HUES6 (cell line): Measurements from ENCODE around the gene AURKAIP1.

Experiments
- H3K27ac ChIP-seq: 2 replicates; pipeline ENCODE4 v1.7.0; 2013; ENCODE audit warnings: low read depth, mild to moderate bottlenecking, low read length, inconsistent platforms
- H3K27me3 ChIP-seq: 2 replicates; pipeline ENCODE4 v1.6.1; 2013; ENCODE audit warnings: low read length; ENCODE audit not compliant: control insufficient read depth, insufficient read depth
- H3K36me3 ChIP-seq: 2 replicates; pipeline ENCODE4 v1.6.1; 2013; ENCODE audit warnings: low read length; ENCODE audit not compliant: control insufficient read depth, insufficient read depth
- H3K4me1 ChIP-seq: 2 replicates; pipeline ENCODE4 v1.6.1; 2013; ENCODE audit warnings: low read length; ENCODE audit not compliant: control insufficient read depth, insufficient read depth
- H3K4me3 ChIP-seq: 2 replicates; pipeline ENCODE4 v1.5.1; 2013; ENCODE audit warnings: low read depth, low read length
- H3K9ac ChIP-seq: one replicate; pipeline ENCODE4 v1.6.1; 2013; ENCODE audit warnings: mild to moderate bottlenecking, low read length
- H3K9me3 ChIP-seq: 2 replicates; pipeline ENCODE4 v1.6.1; 2013; ENCODE audit warnings: low read depth, low read length; ENCODE audit not compliant: control insufficient read depth, insufficient read depth

Gene AURKAIP1

GRCh38 chr1:1351511-1352427, 23.2 kb downstream of the AURKAIP1 start:
- no peaks in the 10 kb centered on the region for H3K36me3 ChIP-seq
- H3K4me1 ChIP-seq: peaks cover 43% of the 10 kb centered on the region
- peak overlapping the region; percentile 42 for H3K9ac ChIP-seq
- H3K9me3 ChIP-seq: no peaks in the 10 kb centered on the region
- H3K27me3 ChIP-seq: peaks cover 31% of the 10 kb centered on the region
- peak overlapping the region; percentile 48 for H3K4me3 ChIP-seq
- H3K27ac ChIP-seq: no peak overlapping the region

GRCh38 chr1:1349256-1350012, 25.6 kb downstream of the AURKAIP1 start, which contains the start of gene DVL1:
Gene DVL1 (minus strand): TSS chr1:1349418. CDS start chr1:1349065, 353 bp downstream.
- peak within 1 kb of the TSS; percentile 80; the same call in 1 of the 2 replicates for H3K27ac ChIP-seq
- H3K4me3 ChIP-seq: peak within 1 kb of the TSS; percentile 87
- H3K36me3 ChIP-seq: 0 out of 2 replicates have a peak, but pooled peaks cover 3% of the 10 kb centered on the region
- no peaks in the 10 kb centered on the region for H3K9me3 ChIP-seq
- H3K27me3 ChIP-seq: peaks cover 20% of the 10 kb centered on the region
- H3K4me1 ChIP-seq: peaks cover 39% of the 10 kb centered on the region
- peak within 1 kb of the TSS; percentile 84 for H3K9ac ChIP-seq

- Histone ChIP-seq H3K4me1 (peaks cover 32% of the 10 kb centered on the region), H3K27ac (no peak overlapping the region), H3K4me3 (peak overlapping the region; percentile 77), H3K9ac (peak overlapping the region; percentile 72), H3K36me3 (0 out of 2 replicates have a peak, but pooled peaks cover 3% of the 10 kb centered on the region), H3K27me3 (peaks cover 12% of the 10 kb centered on the region), H3K9me3 (no peaks in the 10 kb centered on the region)
Observed at GRCh38 chr1:1348420-1349255, 26.4 kb downstream of the AURKAIP1 start.

GRCh38 chr1:1347663-1348419, 27.2 kb downstream of the AURKAIP1 start:
- peaks cover 25% of the 10 kb centered on the region for H3K4me1 ChIP-seq
- 0 out of 2 replicates have a peak, but pooled peaks cover 3% of the 10 kb centered on the region for H3K36me3 ChIP-seq
- peaks cover 4% of the 10 kb centered on the region; the same call in 1 of the 2 replicates for H3K27me3 ChIP-seq
- H3K4me3 ChIP-seq: peak overlapping the region; percentile 77
- no peak overlapping the region for H3K27ac ChIP-seq
- no peaks in the 10 kb centered on the region for H3K9me3 ChIP-seq
- peak overlapping the region; percentile 72 for H3K9ac ChIP-seq

GRCh38 chr1:1347026-1347595, 27.9 kb downstream of the AURKAIP1 start:
- H3K4me1 ChIP-seq: peaks cover 19% of the 10 kb centered on the region
- no peak overlapping the region for H3K9ac ChIP-seq
- no peaks in the 10 kb centered on the region; the same call in 1 of the 2 replicates for H3K27me3 ChIP-seq
- H3K27ac ChIP-seq: no peak overlapping the region
- H3K36me3 ChIP-seq: 0 out of 2 replicates have a peak, but pooled peaks cover 3% of the 10 kb centered on the region
- H3K4me3 ChIP-seq: peak overlapping the region; percentile 77
- no peaks in the 10 kb centered on the region for H3K9me3 ChIP-seq

- Histone ChIP-seq H3K36me3 (peaks cover 8% of the 10 kb centered on the region), H3K4me3 (no peak overlapping the region), H3K27ac (no peak overlapping the region), H3K4me1 (peaks cover 14% of the 10 kb centered on the region), H3K9ac (no peak overlapping the region), H3K9me3 (no peaks in the 10 kb centered on the region), H3K27me3 (no peaks in the 10 kb centered on the region; the same call in 1 of the 2 replicates)
Observed at GRCh38 chr1:1346501-1346890, 28.5 kb downstream of the AURKAIP1 start.

GRCh38 chr1:1345860-1346500, 29.0 kb downstream of the AURKAIP1 start:
- H3K4me3 ChIP-seq: no peak overlapping the region
- H3K27me3 ChIP-seq: no peaks in the 10 kb centered on the region

GRCh38 chr1:1345384-1345783, 29.6 kb downstream of the AURKAIP1 start:
- Histone ChIP-seq H3K9me3 (no peaks in the 10 kb centered on the region), H3K36me3 (peaks cover 20% of the 10 kb centered on the region), H3K9ac (no peak overlapping the region), H3K4me1 (peaks cover 12% of the 10 kb centered on the region), H3K27me3 (no peaks in the 10 kb centered on the region), H3K27ac (no peak overlapping the region), H3K4me3 (no peak overlapping the region)

More at GRCh38 chr1:1345860-1346500, 29.0 kb downstream of the AURKAIP1 start:
- Histone ChIP-seq H3K9me3 (no peaks in the 10 kb centered on the region), H3K4me1 (peaks cover 12% of the 10 kb centered on the region), H3K36me3 (peaks cover 14% of the 10 kb centered on the region), H3K9ac (no peak overlapping the region), H3K27ac (no peak overlapping the region)

GRCh38 chr1:1344655-1345361, 30.2 kb downstream of the AURKAIP1 start:
- Histone ChIP-seq H3K27me3 (no peaks in the 10 kb centered on the region), H3K4me3 (no peak overlapping the region), H3K9me3 (no peaks in the 10 kb centered on the region), H3K36me3 (peaks cover 25% of the 10 kb centered on the region), H3K4me1 (peaks cover 12% of the 10 kb centered on the region), H3K9ac (no peak overlapping the region), H3K27ac (no peak overlapping the region)
